Psoas muscle (tissue), 8 donors: ENCODE measurements around the gene SMIM12. TPM values are rescaled to one million over a fixed set of nuclear protein-coding genes. Genes with fewer than 3 reads are reported as not detected.

Source experiments
- ATAC-seq, 4 donors: fragments of 200-7000 bp; cut with Tn5 transposase; one replicate each; pipeline ENCODE4 v1.9.1; 2020; ENCODE audit warnings: moderate library complexity in 3 of 4, mild to moderate bottlenecking in 2 of 4
- DNase-seq, 2 donors: peaks; one replicate each; pipeline ENCODE4 v3.0.0-alpha.2; 2020
- H3K27ac ChIP-seq: fragments of 200-600 bp; one replicate; pipeline ENCODE4 v1.8.0; 2022
- H3K27me3 ChIP-seq, 3 donors: fragments of 200-600 bp in 1 of 3; one replicate each; pipeline versions ENCODE4 v1.6.1 to v1.8.0; 2013 to 2022; ENCODE audit warnings: low read length in 2 of 3, mild to moderate bottlenecking in 2 of 3, moderate library complexity in 1 of 3; ENCODE audit not compliant: insufficient read depth in 3 of 3
- H3K36me3 ChIP-seq, 2 donors: fragments of 200-600 bp in 1 of 2; one replicate each; pipeline versions ENCODE4 v1.6.1 to v1.8.0; 2013 to 2022; ENCODE audit warnings: low read depth in 1 of 2, mild to moderate bottlenecking in 1 of 2, moderate library complexity in 1 of 2; ENCODE audit not compliant: insufficient read depth in 1 of 2
- H3K4me1 ChIP-seq: fragments of 200-600 bp; one replicate; pipeline ENCODE4 v1.8.0; 2022
- H3K4me3 ChIP-seq: fragments of 200-600 bp; one replicate; pipeline ENCODE4 v1.8.0; 2022; ENCODE audit warnings: mild to moderate bottlenecking
- H3K9me3 ChIP-seq: fragments of 200-600 bp; one replicate; pipeline ENCODE4 v1.8.0; 2022
- WGBS, 3 donors: extraction: QIAGEN DNeasy Blood & Tissue Kit; methylation state at CpG; one replicate each; pipeline versions ENCODE4 v1.1.6 to v1.1.7; 2013; 5-methylcytosine and 5-hydroxymethylcytosine counted together
- intact Hi-C, 2 donors: fragments of 100-400 bp; cut with DNase I; formaldehyde crosslinking; loops; one replicate each; pipeline versions ENCODE4 v1.11.0 to v1.14.2; 2022
- polyA plus RNA-seq, 3 donors: library from polyadenylated mRNA; stranded (reverse); fragments of 200-250 nt; gene quantifications; one replicate each; pipeline ENCODE4 v1.2.3, GENCODE V29; 2013
- total RNA-seq, 4 donors: library from RNA; stranded (reverse); fragmentation: NEBNext Ultra II Directional in 2 of 4; extraction: Animal tissue kit (Norgen Biotek cat#: 25700) in 2 of 4; gene quantifications; one replicate each; pipeline versions ENCODE4 v1.2.1 to v1.2.4, GENCODE V29; 2021 to 2023
- TF ChIP-seq, protein P1 (sequence below): fragments of 200-600 bp; IDR thresholded peaks from one replicate; pipeline ENCODE4 v1.8.0; 2022; ENCODE audit warnings: antibody characterized with exemption
- donor health status: healthy with polysubstance abuse.
- donor health status: DM: no; HTN: no; CAD: no; lungs with moderate emphysema.
- donor health status: Bipolar disorder and iron deficiency.
- donor health status: healthy.
- donor health status: DM: yes; HTN: yes; CAD: no.
- donor health status: DM: no; HTN: no; CAD: no.
- donor health status: DM: no; HTN: no; CAD: no.
- donor health status: DM: yes; HTN: yes; CAD: no.

Gene SMIM12
- total and polyA plus RNA-seq, 7 donors: 17.9 to 140 (median 59.2) TPM

GRCh38 chr1:34865573-34865972, 6.0 kb upstream of the SMIM12 start:
- Histone ChIP-seq H3K9me3 (no peaks in the 10 kb centered on the region), H3K4me1 (peaks cover 4% of the 10 kb centered on the region), H3K4me3 (peak overlapping the region; percentile 81), H3K36me3 (no peaks in the 10 kb centered on the region), H3K27me3 (no peaks in the 10 kb centered on the region), H3K27ac (peak overlapping the region; percentile 60)
- 16 to 24% (median 18%) methylated on average over 12 to 25 of the region's 25 CpGs for WGBS, 3 donors
- ATAC-seq (peak; percentile 5 to 19 (median 10)), DNase-seq (no peak)
- TF ChIP-seq, protein P1, sequence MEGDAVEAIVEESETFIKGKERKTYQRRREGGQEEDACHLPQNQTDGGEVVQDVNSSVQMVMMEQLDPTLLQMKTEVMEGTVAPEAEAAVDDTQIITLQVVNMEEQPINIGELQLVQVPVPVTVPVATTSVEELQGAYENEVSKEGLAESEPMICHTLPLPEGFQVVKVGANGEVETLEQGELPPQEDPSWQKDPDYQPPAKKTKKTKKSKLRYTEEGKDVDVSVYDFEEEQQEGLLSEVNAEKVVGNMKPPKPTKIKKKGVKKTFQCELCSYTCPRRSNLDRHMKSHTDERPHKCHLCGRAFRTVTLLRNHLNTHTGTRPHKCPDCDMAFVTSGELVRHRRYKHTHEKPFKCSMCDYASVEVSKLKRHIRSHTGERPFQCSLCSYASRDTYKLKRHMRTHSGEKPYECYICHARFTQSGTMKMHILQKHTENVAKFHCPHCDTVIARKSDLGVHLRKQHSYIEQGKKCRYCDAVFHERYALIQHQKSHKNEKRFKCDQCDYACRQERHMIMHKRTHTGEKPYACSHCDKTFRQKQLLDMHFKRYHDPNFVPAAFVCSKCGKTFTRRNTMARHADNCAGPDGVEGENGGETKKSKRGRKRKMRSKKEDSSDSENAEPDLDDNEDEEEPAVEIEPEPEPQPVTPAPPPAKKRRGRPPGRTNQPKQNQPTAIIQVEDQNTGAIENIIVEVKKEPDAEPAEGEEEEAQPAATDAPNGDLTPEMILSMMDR: no peak
- intact Hi-C loops: loop anchor here in 1 of 2 donors (5.0 kb wide), 1 partner anchor 78 kb away; no protein-coding TSS in a partner anchor

- H3K27me3 ChIP-seq: no peaks in the 10 kb centered on the region
- DNase-seq (no peak), ATAC-seq (no peak)
- no peaks in the 10 kb centered on the region for H3K9me3 ChIP-seq
- H3K36me3 ChIP-seq: no peaks in the 10 kb centered on the region
- TF ChIP-seq, protein P1: no peak
- WGBS, 3 donors: 90 to 92% (median 91%) methylated on average over 8 of the region's 8 CpGs
- intact Hi-C loops: loop anchor here in 1 of 2 donors (5.0 kb wide), 1 partner anchor 77 kb away; no protein-coding TSS in a partner anchor
- no peak overlapping the region for H3K4me3 ChIP-seq
- peaks cover 4% of the 10 kb centered on the region for H3K4me1 ChIP-seq
- H3K27ac ChIP-seq: no peak overlapping the region
These were observed 5.2 kb upstream of the SMIM12 start for GRCh38 chr1:34864759-34865158.

- no peak overlapping the region for H3K27ac ChIP-seq
- H3K36me3 ChIP-seq: no peaks in the 10 kb centered on the region
- H3K9me3 ChIP-seq: no peaks in the 10 kb centered on the region
- no peaks in the 10 kb centered on the region for H3K27me3 ChIP-seq
- TF ChIP-seq, protein P1: no peak
- DNase-seq: no peak
- no peak for ATAC-seq
- intact Hi-C loops: no loop called here
- H3K4me3 ChIP-seq: no peak overlapping the region
- peaks cover 6% of the 10 kb centered on the region for H3K4me1 ChIP-seq
These were observed 4.0 kb upstream of the SMIM12 start for GRCh38 chr1:34863501-34863900.

DNA sequence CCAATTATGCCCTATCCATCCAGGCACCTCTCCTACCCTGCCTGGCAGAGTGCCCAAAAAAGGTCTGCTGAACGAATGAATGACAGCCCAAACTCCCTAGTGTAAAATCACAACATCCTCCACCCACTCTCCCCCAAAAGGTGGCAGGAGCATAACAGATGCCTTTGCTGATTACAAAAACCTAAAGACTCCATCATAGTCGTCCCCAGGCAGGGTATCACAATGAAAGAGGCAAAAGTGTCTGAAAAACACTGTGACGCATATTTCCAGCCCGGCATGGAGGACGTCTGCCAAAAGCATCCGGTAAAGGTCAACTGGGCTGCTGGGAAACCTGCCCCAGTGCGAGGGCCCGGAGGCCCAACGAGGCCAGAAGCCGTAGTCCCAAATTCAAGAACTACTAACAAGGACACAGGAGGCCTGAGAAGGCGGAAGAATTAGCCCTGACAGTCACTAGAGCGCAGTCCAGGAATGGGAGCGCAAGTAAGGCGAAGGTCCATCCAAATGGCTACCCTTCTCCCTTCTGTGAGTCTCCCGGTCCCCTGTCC, 576 bp downstream of the SMIM12 start:
- TF ChIP-seq, protein P1: no peak
- peaks cover 17% of the 10 kb centered on the region for H3K4me1 ChIP-seq
- H3K4me3 ChIP-seq: peak overlapping the region; percentile 84
- H3K27ac ChIP-seq: peak overlapping the region; percentile 87
- peaks cover under 1 to 20% of the 10 kb centered on the region in 2 donors for H3K36me3 ChIP-seq
- DNase-seq (peak; percentile 47 to 64), ATAC-seq (peak; percentile 14 to 50 (median 36))
- 0 to 1% (median 0%) methylated on average over 15 of the region's 15 CpGs for WGBS, 3 donors
- no peaks in the 10 kb centered on the region for H3K27me3 ChIP-seq
- H3K9me3 ChIP-seq: no peaks in the 10 kb centered on the region
- intact Hi-C loops: no loop called here

DNA sequence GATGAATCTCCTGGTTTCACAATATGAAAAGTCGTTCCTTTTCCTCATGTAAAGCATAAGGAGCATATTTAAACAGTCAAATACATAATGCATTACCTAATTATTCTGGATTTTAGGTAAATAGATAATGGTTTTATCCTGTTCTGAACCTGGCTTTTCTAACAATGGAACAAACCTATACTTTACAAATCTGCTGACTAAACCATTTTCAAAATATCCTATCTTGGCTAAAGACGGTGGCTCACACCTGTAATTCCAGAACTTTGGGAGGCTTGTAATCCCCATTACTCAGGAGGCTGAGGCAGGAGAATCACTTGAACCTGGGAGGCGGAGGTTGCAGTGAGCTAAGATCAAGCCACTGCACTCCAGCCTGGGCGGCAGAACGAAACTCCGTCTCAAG, 2.9 kb downstream of the SMIM12 start:
- DNase-seq (no peak), ATAC-seq (no peak)
- no peaks in the 10 kb centered on the region for H3K9me3 ChIP-seq
- peaks cover 4 to 30% of the 10 kb centered on the region in 2 donors for H3K36me3 ChIP-seq
- H3K4me1 ChIP-seq: peaks cover 23% of the 10 kb centered on the region
- no peaks in the 10 kb centered on the region for H3K27me3 ChIP-seq
- H3K4me3 ChIP-seq: no peak overlapping the region
- intact Hi-C loops: no loop called here
- WGBS, 3 donors: 91 to 93% (median 93%) methylated on average over 6 of the region's 6 CpGs
- TF ChIP-seq, protein P1: no peak
- H3K27ac ChIP-seq: no peak overlapping the region
